H1 (cell line): Measurements from ENCODE around the gene UBE2F. TPM values are rescaled to one million over a fixed set of nuclear protein-coding genes. Genes with fewer than 3 reads are reported as not detected.

Experiments
- CTCF ChIA-PET: fragments of 300-600 bp; sonication (Branson Sonifier 250); formaldehyde crosslinking; loops from one replicate; lab custom pipeline; 2021; ENCODE audit not compliant: partially characterized antibody; lab: Charles Lee
- POLR2A ChIA-PET: fragments of 300-600 bp; sonication (Branson Sonifier 250); formaldehyde crosslinking; loops from one replicate; lab custom pipeline; 2021; ENCODE audit warnings: inconsistent platforms; ENCODE audit not compliant: partially characterized antibody; lab: Charles Lee
- DNase-seq, 2 experiments: peaks; one replicate each; pipeline versions ENCODE4 v3.0.0 to v3.0.0-alpha.2; 2010 to 2022; ENCODE audit warnings: low spot score in 2 of 2, low read depth in 1 of 2, mixed read lengths in 1 of 2
- FAIRE-seq: peaks from 2 replicates; lab custom pipeline; 2011; peaks lifted over from hg19 to GRCh38; lab: Jason Lieb, UNC
- H2AFZ ChIP-seq: 2 replicates; pipeline ENCODE4 v1.8.1; 2012; ENCODE audit warnings: low read length, inconsistent platforms
- H2AK5ac ChIP-seq: 2 replicates; pipeline ENCODE4 v1.6.1; 2013; ENCODE audit warnings: low read depth, low read length
- H2BK120ac ChIP-seq: replicated peaks from 2 replicates; pipeline ENCODE3; 2013; ENCODE audit warnings: low read depth, low read length, inconsistent platforms
- H2BK12ac ChIP-seq: 2 replicates; pipeline ENCODE4 v1.6.1; 2013; ENCODE audit warnings: low read depth, low read length
- H2BK15ac ChIP-seq: 2 replicates; pipeline ENCODE4 v1.6.1; 2013; ENCODE audit warnings: low read length
- H2BK20ac ChIP-seq: 2 replicates; pipeline ENCODE4 v1.6.1; 2013; ENCODE audit warnings: low read length
- H2BK5ac ChIP-seq: 2 replicates; pipeline ENCODE4 v1.6.1; 2013; ENCODE audit warnings: low read depth, low read length
- H3K14ac ChIP-seq: 2 replicates; pipeline ENCODE4 v1.6.1; 2013; ENCODE audit warnings: inconsistent platforms; ENCODE audit not compliant: insufficient read length
- H3K18ac ChIP-seq: 2 replicates; pipeline ENCODE4 v1.6.1; 2013; ENCODE audit warnings: low read length; ENCODE audit errors: extremely low read depth
- H3K23ac ChIP-seq: 2 replicates; pipeline ENCODE4 v1.6.1; 2013; ENCODE audit warnings: inconsistent platforms; ENCODE audit not compliant: insufficient read length
- H3K23me2 ChIP-seq: 2 replicates; pipeline ENCODE4 v1.6.1; 2013; ENCODE audit warnings: low read depth, low read length
- H3K27ac ChIP-seq: 2 replicates; pipeline ENCODE4 v1.6.1; 2011; ENCODE audit warnings: low read depth, low read length, inconsistent platforms
- H3K27me3 ChIP-seq, 4 experiments: replicated peaks in 1 of 4; 1 replicate in 1 of 4; 2 replicates in 3 of 4; pipeline versions ENCODE4 v1.6.1 to v1.8.1; 2011 to 2013; ENCODE audit warnings: low read length in 3 of 4, mild to moderate bottlenecking in 3 of 4, inconsistent platforms in 2 of 4, mixed read lengths in 2 of 4, moderate library complexity in 1 of 4; ENCODE audit not compliant: control insufficient read depth in 3 of 4, insufficient read depth in 3 of 4; ENCODE audit errors: extremely low read depth in 1 of 4
- H3K36me3 ChIP-seq, 4 experiments: 2 replicates each; pipeline versions ENCODE4 v1.6.1 to v1.8.1; 2011 to 2013; ENCODE audit warnings: mild to moderate bottlenecking in 4 of 4, low read length in 3 of 4, moderate library complexity in 2 of 4, control low read depth in 1 of 4, inconsistent platforms in 1 of 4; ENCODE audit not compliant: insufficient read depth in 4 of 4, control insufficient read depth in 2 of 4
- H3K4ac ChIP-seq: replicated peaks from 2 replicates; pipeline ENCODE3; 2013; ENCODE audit warnings: low read length, low read depth, mixed read lengths, inconsistent platforms; ENCODE audit not compliant: insufficient read length
- H3K4me1 ChIP-seq, 4 experiments: replicated peaks in 1 of 4; 1 replicate in 1 of 4; 2 replicates in 3 of 4; pipeline versions ENCODE4 v1.6.1 to v1.8.1; 2011 to 2013; ENCODE audit warnings: low read length in 3 of 4, inconsistent platforms in 2 of 4, mixed read lengths in 1 of 4; ENCODE audit not compliant: insufficient read depth in 4 of 4, control insufficient read depth in 3 of 4
- H3K4me2 ChIP-seq, 2 experiments: 2 replicates each; pipeline versions ENCODE4 v1.6.1 to v1.8.1; 2011 to 2013; ENCODE audit warnings: low read depth in 2 of 2, low read length in 2 of 2, control low read depth in 1 of 2, inconsistent platforms in 1 of 2, mild to moderate bottlenecking in 1 of 2; ENCODE audit not compliant: insufficient read depth in 1 of 2
- H3K4me3 ChIP-seq, 4 experiments: fragments of 200-600, 300-600 bp in 1 of 4; sonication (generic), shearing (Covaris generic), sonication (Bioruptor Twin) in 1 of 4; 2 replicates each; pipeline versions ENCODE4 v1.5.1 to v1.8.1; 2011 to 2016; ENCODE audit warnings: low read length in 4 of 4, low read depth in 3 of 4, control low read depth in 2 of 4, inconsistent platforms in 2 of 4, mild to moderate bottlenecking in 2 of 4, mixed read lengths in 1 of 4, moderate library complexity in 1 of 4; ENCODE audit not compliant: insufficient read depth in 2 of 4; ENCODE audit errors: extremely low read depth in 1 of 4
- H3K56ac ChIP-seq: replicated peaks from 2 replicates; pipeline ENCODE3; 2013; ENCODE audit warnings: low read depth, mild to moderate bottlenecking, mixed read lengths, low read length, inconsistent platforms; ENCODE audit not compliant: insufficient read length
- H3K79me1 ChIP-seq: 2 replicates; pipeline ENCODE4 v1.6.1; 2013; ENCODE audit warnings: low read depth, low read length, control low read depth
- H3K79me2 ChIP-seq, 2 experiments: 2 replicates each; pipeline versions ENCODE4 v1.6.1 to v1.8.1; 2012 to 2013; ENCODE audit warnings: low read length in 2 of 2, mild to moderate bottlenecking in 2 of 2, inconsistent platforms in 1 of 2; ENCODE audit not compliant: insufficient read depth in 2 of 2, control insufficient read depth in 1 of 2
- H3K9ac ChIP-seq, 4 experiments: replicated peaks in 1 of 4; 1 replicate in 1 of 4; 2 replicates in 3 of 4; pipeline versions ENCODE4 v1.6.1 to v1.8.1; 2011 to 2013; ENCODE audit warnings: low read depth in 3 of 4, low read length in 3 of 4, control low read depth in 2 of 4, mild to moderate bottlenecking in 2 of 4, moderate library complexity in 2 of 4, inconsistent platforms in 1 of 4; ENCODE audit errors: extremely low read depth in 1 of 4
- H3K9me3 ChIP-seq, 2 experiments: 2 replicates each; pipeline versions ENCODE4 v1.6.1 to v1.8.1; 2012 to 2013; ENCODE audit warnings: mild to moderate bottlenecking in 2 of 2, moderate library complexity in 2 of 2, control low read depth in 1 of 2, inconsistent platforms in 1 of 2, low read depth in 1 of 2, low read length in 1 of 2, mixed read lengths in 1 of 2; ENCODE audit not compliant: insufficient read depth in 2 of 2
- H4K20me1 ChIP-seq, 2 experiments: replicated peaks in 1 of 2; 2 replicates each; pipeline versions ENCODE3 to v1.8.1; 2011 to 2013; ENCODE audit warnings: inconsistent platforms in 2 of 2, low read length in 2 of 2, mild to moderate bottlenecking in 1 of 2; ENCODE audit not compliant: insufficient read depth in 2 of 2, control insufficient read depth in 1 of 2
- H4K5ac ChIP-seq: 2 replicates; pipeline ENCODE4 v1.6.1; 2013; ENCODE audit warnings: low read length, low read depth, mixed read lengths, inconsistent platforms; ENCODE audit not compliant: insufficient read length
- H4K8ac ChIP-seq: 2 replicates; pipeline ENCODE4 v1.8.0; 2013; ENCODE audit warnings: mild to moderate bottlenecking, moderate library complexity, low read length, inconsistent platforms; ENCODE audit not compliant: insufficient read depth; ENCODE audit errors: extremely low read depth
- H4K91ac ChIP-seq: replicated peaks from 2 replicates; pipeline ENCODE3; 2013; ENCODE audit warnings: low read length, mixed read lengths, inconsistent platforms; ENCODE audit not compliant: insufficient read length
- ATF3 ChIP-seq: IDR thresholded peaks from 2 replicates; pipeline ENCODE4 v1.6.1; 2011; ENCODE audit warnings: low read depth, mild to moderate bottlenecking, low read length; ENCODE audit not compliant: insufficient read depth
- BRCA1 ChIP-seq: IDR thresholded peaks from 2 replicates; pipeline ENCODE4 v1.6.1; 2012; ENCODE audit warnings: low read depth, low read length, improper control_type of control experiment
- EGR1 ChIP-seq: IDR thresholded peaks from 2 replicates; pipeline ENCODE4 v1.6.1; 2011; ENCODE audit warnings: low read depth, low read length, borderline replicate concordance
- EP300 ChIP-seq, 2 experiments: IDR thresholded peaks; 1 replicate in 1 of 2; 2 replicates in 1 of 2; pipeline ENCODE4 v1.6.1; 2011 to 2012; ENCODE audit warnings: low read depth in 2 of 2, low read length in 2 of 2, mild to moderate bottlenecking in 2 of 2, borderline replicate concordance in 1 of 2, inconsistent platforms in 1 of 2, moderate library complexity in 1 of 2
- JUN ChIP-seq: IDR thresholded peaks from 2 replicates; pipeline ENCODE4 v1.6.1; 2011; ENCODE audit warnings: low read depth, mild to moderate bottlenecking, improper control_type of control experiment, low read length
- KDM4A ChIP-seq: IDR thresholded peaks from one replicate; pipeline ENCODE4 v1.7.1; 2012; ENCODE audit warnings: low read depth, mild to moderate bottlenecking, moderate library complexity, low read length, inconsistent platforms; ENCODE audit not compliant: severe bottlenecking
- RAD21 ChIP-seq, 2 experiments: IDR thresholded peaks in 1 of 2; conservative IDR thresholded peaks in 1 of 2; 2 replicates each; pipeline ENCODE4 v1.6.1; 2011; ENCODE audit warnings: low read depth in 2 of 2, low read length in 2 of 2, improper control_type of control experiment in 1 of 2, inconsistent platforms in 1 of 2, mild to moderate bottlenecking in 1 of 2, moderate library complexity in 1 of 2
- TAF7 ChIP-seq: optimal IDR thresholded peaks from 2 replicates; pipeline ENCODE3; 2011; ENCODE audit warnings: low read depth, mild to moderate bottlenecking, inconsistent platforms, low read length, moderate library complexity, borderline replicate concordance
- WGBS, 2 experiments: shearing (Covaris generic) in 1 of 2; methylation state at CpG; one replicate each; pipeline versions ENCODE4 v1.1.6 to v1.1.7; 2013 to 2015; ENCODE audit warnings: low lambda C conversion rate in 2 of 2, mixed read lengths in 2 of 2, inconsistent platforms in 1 of 2, low coverage in 1 of 2, missing lambda C conversion rate in 1 of 2; ENCODE audit not compliant: insufficient replicate concordance in 2 of 2, insufficient coverage in 1 of 2, insufficient read length in 1 of 2; ENCODE audit errors: extremely low coverage in 1 of 2, missing lambda C conversion rate in 1 of 2; 5-methylcytosine and 5-hydroxymethylcytosine counted together
- polyA plus RNA-seq, 7 experiments: library from polyadenylated mRNA; depleted of rRNA in 3 of 7; stranded (reverse) in 5 of 7; unstranded in 2 of 7; fragments of >200 nt in 5 of 7; fragments of 200-250 nt in 2 of 7; gene quantifications; 1 replicate in 5 of 7; 2 replicates in 1 of 7; 4 replicates in 1 of 7; pipeline versions ENCODE4 v1.2.1 to v1.2.3, GENCODE V29; 2011 to 2013; ENCODE audit warnings: missing spikeins in 2 of 7, mixed read lengths in 2 of 7
- total RNA-seq: library from RNA; stranded (reverse); fragmentation: NEBNext Ultra II Directional; extraction: Animal tissue kit (Norgen Biotek cat#: 25700); gene quantifications from 2 replicates; pipeline ENCODE4 v1.2.1, GENCODE V29; 2021

UBE2F gene
- total and polyA plus RNA-seq, 2 of the 8 experiments (the other 6 are each of a cell fraction or from before 2014, with no cell fraction given) = 43.3 to 59.8 TPM

- H3K4ac ChIP-seq = no peak overlapping the region
- H3K14ac ChIP-seq = no peak overlapping the region
- H2AFZ ChIP-seq = no peak overlapping the region
- H4K8ac ChIP-seq = no peak overlapping the region
- no peaks in the 10 kb centered on the region for H3K23me2 ChIP-seq
- H3K79me2 ChIP-seq = peaks cover 5 to 85% of the 10 kb centered on the region in 2 experiments; a peak in 3 of 4 replicates
- no peak overlapping the region for H3K27ac ChIP-seq
- no peak overlapping the region for H3K56ac ChIP-seq
- H3K23ac ChIP-seq = no peak overlapping the region
- H3K79me1 ChIP-seq = peaks cover 23% of the 10 kb centered on the region
- no peak overlapping the region for H4K5ac ChIP-seq
- H2BK5ac ChIP-seq = no peak overlapping the region
- DNase-seq (no peak), FAIRE-seq (no peak)
- WGBS, 2 experiments = 90% methylated on average over 9 of the region's 9 CpGs; no CpG with 5 or more reads in 1 of the 2 experiments
- H3K4me2 ChIP-seq = no peak overlapping the region
- H3K27me3 ChIP-seq = no peaks in the 10 kb centered on the region
- TF ChIP-seq BRCA1 (no peak), TAF7 (no peak), ATF3 (no peak), EGR1 (no peak), RAD21 (IDR thresholded peaks at IDR 0.05 in 1 of 2, conservative IDR thresholded peaks at IDR 0.05 in 1 of 2; ENCODE audit: low read depth in 2 of 2, low read length in 2 of 2) (no peak), KDM4A (no peak), JUN (no peak), EP300 (IDR thresholded peaks at IDR 0.05; ENCODE audit: borderline replicate concordance in 1 of 2, low read depth in 2 of 2, low read length in 2 of 2) (no peak)
- no peak overlapping the region for H2BK15ac ChIP-seq
- H3K18ac ChIP-seq = no peak overlapping the region
- ChIA-PET CTCF (interaction anchor here (0.9 to 4.7 kb wide), 5 partner anchors 11 to 117 kb away, joined by 4 to 24 read pairs (median 4); no protein-coding TSS in a partner anchor), POLR2A (no interaction called here)
- peaks cover 2 to 17% of the 10 kb centered on the region in 2 experiments for H4K20me1 ChIP-seq
- no peak overlapping the region for H2BK120ac ChIP-seq
- no peak overlapping the region for H3K9ac ChIP-seq
- H2BK12ac ChIP-seq = no peak overlapping the region
- no peak overlapping the region for H4K91ac ChIP-seq
- H3K4me1 ChIP-seq = peaks cover 2 to 5% (median 3%) of the 10 kb centered on the region in 4 experiments
- H3K4me3 ChIP-seq = no peak overlapping the region
- no peaks in the 10 kb centered on the region; a peak in 1 of 8 replicates for H3K36me3 ChIP-seq
- no peaks in the 10 kb centered on the region for H3K9me3 ChIP-seq
- no peak overlapping the region for H2BK20ac ChIP-seq
- H2AK5ac ChIP-seq = no peak overlapping the region
These were observed 15.4 kb downstream of the UBE2F start for GRCh38 chr2:237982039-237982725.
